LNCaP clone FGC (cell line): Measurements from ENCODE around the gene NIF3L1.
A peak's percentile ranks its signal among the peaks of the same experiment; 100 is the strongest.
"Not testable (repeated sequence)": the region's sequence is repeated elsewhere in the genome, so short reads cannot be mapped to it uniquely, and the experiment has no call there.

Experiments
- DNase-seq: peaks from one replicate; pipeline ENCODE4 v3.0.0-alpha.2; 2011; ENCODE audit warnings: low read depth
- H3K4me3 ChIP-seq: 2 replicates; pipeline ENCODE4 v1.5.1; 2011; ENCODE audit warnings: mild to moderate bottlenecking, low read depth, low read length, control low read depth
- CTCF ChIP-seq: IDR thresholded peaks from 2 replicates; pipeline ENCODE4 v1.5.1; 2012; ENCODE audit warnings: mild to moderate bottlenecking; ENCODE audit not compliant: control insufficient read depth, insufficient read depth; ENCODE audit errors: extremely low read depth

The NIF3L1 gene

GRCh38 chr2:200873560-200873959, 15.6 kb upstream of the NIF3L1 start:
- no peak for TF ChIP-seq CTCF
- DNase-seq: no peak
- no peak overlapping the region for H3K4me3 ChIP-seq

- no peak for TF ChIP-seq CTCF
- H3K4me3 ChIP-seq: no peak overlapping the region
- DNase-seq: no peak
These were observed 11.7 kb upstream of the NIF3L1 start for GRCh38 chr2:200877443-200877842.

- no peak overlapping the region for H3K4me3 ChIP-seq
- DNase-seq: no peak
- no peak for TF ChIP-seq CTCF
These were observed 10.8 kb upstream of the NIF3L1 start for GRCh38 chr2:200878289-200878880.

GRCh38 chr2:200881715-200882249, 7.4 kb upstream of the NIF3L1 start:
- not testable (repeated sequence) for DNase-seq

GRCh38 chr2:200899482-200899881, 10.3 kb downstream of the NIF3L1 start:
- no peak for TF ChIP-seq CTCF

More at GRCh38 chr2:200881715-200882249, 7.4 kb upstream of the NIF3L1 start:
- H3K4me3 ChIP-seq: not testable (repeated sequence)

GRCh38 chr2:200901459-200902072, 12.4 kb downstream of the NIF3L1 start:
- DNase-seq: peak; percentile 67
- no peak overlapping the region for H3K4me3 ChIP-seq
- TF ChIP-seq CTCF: peak; percentile 71

More at GRCh38 chr2:200899482-200899881, 10.3 kb downstream of the NIF3L1 start:
- no peak overlapping the region for H3K4me3 ChIP-seq
- DNase-seq: no peak

- DNase-seq: peak; percentile 40
- H3K4me3 ChIP-seq: no peak overlapping the region
- TF ChIP-seq CTCF: peak; percentile 87
These were observed 16.6 kb downstream of the NIF3L1 start for GRCh38 chr2:200905618-200906296.
